8988T (cell line): ENCODE measurements around the gene ICA1.

Experiments
- DNase-seq: peaks from one replicate; pipeline ENCODE4 v3.0.0; 2011

The ICA1 gene

GRCh38 chr7:8155836-8156235 lies 106.1 kb downstream of the ICA1 start:
- no peak for DNase-seq

- DNase-seq = no peak
Observed at GRCh38 chr7:8154272-8154671, 107.7 kb downstream of the ICA1 start.

GRCh38 chr7:8152489-8153192 lies 109.3 kb downstream of the ICA1 start:
- DNase-seq = no peak

GRCh38 chr7:8151161-8151725 lies 110.7 kb downstream of the ICA1 start:
- no peak for DNase-seq

GRCh38 chr7:8149222-8149621 lies 112.7 kb downstream of the ICA1 start:
- DNase-seq = no peak

- no peak for DNase-seq
Observed at GRCh38 chr7:8147760-8148463, 114.1 kb downstream of the ICA1 start.

GRCh38 chr7:8146788-8147413 lies 115.1 kb downstream of the ICA1 start:
- DNase-seq = no peak

- no peak for DNase-seq
Observed at GRCh38 chr7:8146106-8146787, 115.7 kb downstream of the ICA1 start.

- no peak for DNase-seq
Observed at GRCh38 chr7:8144856-8145255, 117.1 kb downstream of the ICA1 start.

GRCh38 chr7:8143151-8143874 lies 118.7 kb downstream of the ICA1 start:
- DNase-seq = no peak

GRCh38 chr7:8142477-8142876 lies 119.5 kb downstream of the ICA1 start:
- DNase-seq = no peak

- no peak for DNase-seq
Observed at GRCh38 chr7:8141070-8141469, 120.9 kb downstream of the ICA1 start.

- DNase-seq = no peak
Observed at GRCh38 chr7:8136051-8136730, 125.8 kb downstream of the ICA1 start.

- no peak for DNase-seq
Observed at GRCh38 chr7:8135417-8135816, 126.5 kb downstream of the ICA1 start.

GRCh38 chr7:8134089-8134733 lies 127.8 kb downstream of the ICA1 start:
- DNase-seq = no peak

GRCh38 chr7:8133188-8133848 lies 128.6 kb downstream of the ICA1 start:
- no peak for DNase-seq

- no peak for DNase-seq
Observed at GRCh38 chr7:8131694-8132605, 130.0 kb downstream of the ICA1 start.

GRCh38 chr7:8130663-8131062 lies 131.3 kb downstream of the ICA1 start:
- no peak for DNase-seq

GRCh38 chr7:8129318-8129659 lies 132.7 kb downstream of the ICA1 start:
- no peak for DNase-seq
